ENCODE data around the gene PSPH.

DNA sequence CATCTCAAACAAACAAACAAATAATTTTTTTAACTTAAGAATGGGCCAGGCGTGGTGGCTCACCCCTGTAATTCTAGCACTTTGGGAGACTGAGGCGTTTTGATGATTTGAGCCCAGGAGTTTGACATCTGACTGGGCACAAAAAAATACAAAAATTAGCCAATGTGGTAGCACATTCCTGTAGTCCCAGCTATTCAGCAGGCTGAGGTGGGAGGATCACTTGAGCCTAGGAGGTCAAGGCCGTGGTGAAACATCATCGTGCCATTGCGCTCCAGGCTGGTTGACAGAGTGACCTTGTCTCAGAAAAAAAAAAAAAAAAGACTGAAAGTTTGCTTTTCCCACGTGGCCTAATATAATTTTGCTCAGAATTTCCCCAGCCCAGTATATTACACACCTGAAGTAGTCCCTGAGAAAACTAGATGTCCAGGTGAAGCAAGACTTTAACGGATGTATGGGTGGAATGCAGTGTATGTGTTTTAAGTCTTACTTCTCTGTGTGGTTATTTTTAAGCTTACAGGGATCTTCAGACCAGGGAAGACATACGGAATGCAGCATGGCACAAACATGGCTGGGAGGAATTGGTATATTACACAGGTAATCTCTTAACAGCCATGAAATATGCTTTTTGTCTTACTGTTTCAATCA is 54.3 kb downstream of the PSPH start:
- TF ChIP-seq, protein P1, sequence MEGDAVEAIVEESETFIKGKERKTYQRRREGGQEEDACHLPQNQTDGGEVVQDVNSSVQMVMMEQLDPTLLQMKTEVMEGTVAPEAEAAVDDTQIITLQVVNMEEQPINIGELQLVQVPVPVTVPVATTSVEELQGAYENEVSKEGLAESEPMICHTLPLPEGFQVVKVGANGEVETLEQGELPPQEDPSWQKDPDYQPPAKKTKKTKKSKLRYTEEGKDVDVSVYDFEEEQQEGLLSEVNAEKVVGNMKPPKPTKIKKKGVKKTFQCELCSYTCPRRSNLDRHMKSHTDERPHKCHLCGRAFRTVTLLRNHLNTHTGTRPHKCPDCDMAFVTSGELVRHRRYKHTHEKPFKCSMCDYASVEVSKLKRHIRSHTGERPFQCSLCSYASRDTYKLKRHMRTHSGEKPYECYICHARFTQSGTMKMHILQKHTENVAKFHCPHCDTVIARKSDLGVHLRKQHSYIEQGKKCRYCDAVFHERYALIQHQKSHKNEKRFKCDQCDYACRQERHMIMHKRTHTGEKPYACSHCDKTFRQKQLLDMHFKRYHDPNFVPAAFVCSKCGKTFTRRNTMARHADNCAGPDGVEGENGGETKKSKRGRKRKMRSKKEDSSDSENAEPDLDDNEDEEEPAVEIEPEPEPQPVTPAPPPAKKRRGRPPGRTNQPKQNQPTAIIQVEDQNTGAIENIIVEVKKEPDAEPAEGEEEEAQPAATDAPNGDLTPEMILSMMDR (IDR thresholded peaks at IDR 0.05), result no peak
- TF ChIP-seq POLR2A (IDR thresholded peaks at IDR 0.05), result no peak

Data from adrenal gland (tissue), 5 donors.